Endothelial cell of umbilical vein (primary cell): ENCODE results near the gene RBFOX1.

Source experiments
- CTCF ChIP-seq, 2 donors: IDR thresholded peaks; 1 replicate in 1 of 2; 2 replicates in 1 of 2; pipeline ENCODE4 v1.5.1; 2011; ENCODE audit warnings: low read length in 2 of 2, mild to moderate bottlenecking in 2 of 2, moderate library complexity in 2 of 2, control low read depth in 1 of 2, inconsistent platforms in 1 of 2, low read depth in 1 of 2; ENCODE audit not compliant: insufficient read depth in 1 of 2; ENCODE audit errors: extremely low read depth in 1 of 2
- EZH2 ChIP-seq: IDR thresholded peaks from 2 replicates; pipeline ENCODE4 v1.6.1; 2012; ENCODE audit warnings: borderline replicate concordance, low read depth, mild to moderate bottlenecking, moderate library complexity, low read length, inconsistent platforms; ENCODE audit not compliant: severe bottlenecking
- FOS ChIP-seq: IDR thresholded peaks from 2 replicates; pipeline ENCODE4 v1.6.1; 2011; ENCODE audit warnings: mild to moderate bottlenecking, low read length, moderate library complexity, borderline replicate concordance; ENCODE audit not compliant: insufficient read depth
- GATA2 ChIP-seq: IDR thresholded peaks from 2 replicates; pipeline ENCODE4 v1.7.0; 2011; ENCODE audit warnings: low read depth, mild to moderate bottlenecking, moderate library complexity, mixed read lengths, low read length; ENCODE audit not compliant: insufficient read length, insufficient read depth
- JUN ChIP-seq: IDR thresholded peaks from 2 replicates; pipeline ENCODE4 v1.6.1; 2011; ENCODE audit warnings: borderline replicate concordance, low read depth; ENCODE audit not compliant: insufficient read length, insufficient read depth
- MAX ChIP-seq: IDR thresholded peaks from 2 replicates; pipeline ENCODE4 v1.6.1; 2011; ENCODE audit not compliant: insufficient read depth, insufficient read length
- POLR2A ChIP-seq: IDR thresholded peaks from 2 replicates; pipeline ENCODE4 v1.6.1; 2012; ENCODE audit warnings: low read depth, mild to moderate bottlenecking, control low read depth, low read length
- POLR2AphosphoS5 ChIP-seq: IDR thresholded peaks from 2 replicates; pipeline ENCODE4 v1.6.1; 2012; ENCODE audit warnings: low read depth, mild to moderate bottlenecking, control low read depth, low read length, moderate library complexity; ENCODE audit not compliant: insufficient read depth

- TF ChIP-seq POLR2A (no peak), POLR2AphosphoS5 (no peak), MAX (no peak), CTCF (IDR thresholded peaks at IDR 0.05; ENCODE audit: extremely low read depth in 1 of 2, insufficient read depth in 1 of 2, low read depth in 1 of 2, low read length in 2 of 2) (no peak), JUN (no peak), GATA2 (no peak), EZH2 (no peak), FOS (no peak)
Observed at GRCh38 chr16:7703672-7704071, 371.0 kb downstream of the RBFOX1 start.
